ENCODE data around the gene GSE1.

The GSE1 gene

DNA sequence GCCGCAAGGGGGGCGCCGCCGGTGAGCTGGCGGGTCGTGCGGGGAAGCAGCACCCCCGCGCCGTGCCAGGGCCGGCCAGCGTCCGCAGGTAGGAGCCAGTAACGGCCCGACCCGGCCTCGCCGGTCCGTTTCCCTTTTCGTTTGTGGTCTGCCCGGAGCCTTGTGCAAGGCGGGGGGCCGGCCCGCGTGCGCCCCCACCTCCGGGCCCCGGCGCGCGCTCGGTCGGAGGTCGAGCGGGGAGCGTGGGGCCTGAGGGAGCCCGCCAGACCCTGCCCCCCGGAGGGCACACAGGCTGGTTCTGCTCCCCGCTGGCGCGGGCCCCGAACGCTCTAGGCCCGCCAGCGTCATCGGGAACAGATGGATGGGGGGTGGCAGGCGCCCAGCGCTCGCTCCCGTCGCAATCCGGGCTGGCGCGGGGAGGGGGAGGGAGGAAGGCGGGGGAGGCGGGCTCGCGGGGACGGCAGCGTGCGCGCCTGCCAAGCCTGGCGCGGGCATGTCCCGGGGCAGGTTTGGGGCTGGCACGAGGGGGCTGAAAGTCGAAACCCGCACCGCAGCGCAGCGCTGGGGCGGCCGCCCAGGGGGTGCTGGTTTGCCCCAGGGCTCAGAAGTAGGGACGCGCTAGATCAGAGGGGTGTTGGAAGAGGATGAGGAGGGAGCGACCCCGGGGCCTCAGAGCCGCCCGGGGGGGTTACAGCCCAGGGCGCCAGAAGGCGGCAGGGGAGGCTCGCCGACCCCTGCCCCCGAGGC, 1.5 kb upstream of the GSE1 start:
- DNase-seq (ENCODE audit: low spot score), result peak; percentile 89
- H3K4me3 ChIP-seq, result peak overlapping the region; percentile 87
- H3K27ac ChIP-seq, result peak overlapping the region; percentile 72 to 95
- TF ChIP-seq, protein P1, sequence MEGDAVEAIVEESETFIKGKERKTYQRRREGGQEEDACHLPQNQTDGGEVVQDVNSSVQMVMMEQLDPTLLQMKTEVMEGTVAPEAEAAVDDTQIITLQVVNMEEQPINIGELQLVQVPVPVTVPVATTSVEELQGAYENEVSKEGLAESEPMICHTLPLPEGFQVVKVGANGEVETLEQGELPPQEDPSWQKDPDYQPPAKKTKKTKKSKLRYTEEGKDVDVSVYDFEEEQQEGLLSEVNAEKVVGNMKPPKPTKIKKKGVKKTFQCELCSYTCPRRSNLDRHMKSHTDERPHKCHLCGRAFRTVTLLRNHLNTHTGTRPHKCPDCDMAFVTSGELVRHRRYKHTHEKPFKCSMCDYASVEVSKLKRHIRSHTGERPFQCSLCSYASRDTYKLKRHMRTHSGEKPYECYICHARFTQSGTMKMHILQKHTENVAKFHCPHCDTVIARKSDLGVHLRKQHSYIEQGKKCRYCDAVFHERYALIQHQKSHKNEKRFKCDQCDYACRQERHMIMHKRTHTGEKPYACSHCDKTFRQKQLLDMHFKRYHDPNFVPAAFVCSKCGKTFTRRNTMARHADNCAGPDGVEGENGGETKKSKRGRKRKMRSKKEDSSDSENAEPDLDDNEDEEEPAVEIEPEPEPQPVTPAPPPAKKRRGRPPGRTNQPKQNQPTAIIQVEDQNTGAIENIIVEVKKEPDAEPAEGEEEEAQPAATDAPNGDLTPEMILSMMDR (IDR thresholded peaks at IDR 0.05), result no peak

DNA sequence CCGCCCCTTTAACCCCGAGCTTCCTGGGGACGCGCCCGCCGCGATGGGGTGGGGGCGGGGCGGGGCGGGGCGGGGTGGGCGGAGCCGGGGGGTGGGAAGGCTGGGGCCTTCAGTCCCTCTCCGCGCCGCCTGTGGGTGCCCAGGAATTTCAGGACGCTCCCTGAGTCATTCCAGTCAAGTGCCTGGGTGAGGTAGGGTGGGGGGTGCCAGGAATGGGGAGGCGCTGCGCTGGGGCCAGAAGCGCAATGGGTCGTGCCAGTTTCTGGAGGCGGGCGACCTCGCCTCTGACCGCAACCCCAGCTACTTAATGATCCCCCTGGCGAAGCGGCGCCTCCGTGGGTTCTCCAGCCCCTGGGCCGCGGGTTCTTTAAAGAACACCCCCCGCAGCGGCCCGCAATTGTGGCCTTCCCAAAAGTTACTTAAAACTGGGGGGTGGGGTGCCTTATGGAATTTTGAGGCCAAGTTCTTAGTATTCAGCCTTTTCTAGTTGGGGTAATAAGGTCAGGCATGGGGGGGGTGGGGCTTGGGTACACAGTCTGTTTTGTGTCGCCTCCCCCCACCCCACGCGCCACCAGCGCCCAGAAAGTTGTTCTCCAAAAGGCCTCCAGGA, 826 bp upstream of the GSE1 start:
- Histone ChIP-seq H3K27ac (peak overlapping the region; percentile 72 to 95), H3K4me3 (peak overlapping the region; percentile 87)
- TF ChIP-seq, protein P1 (IDR thresholded peaks at IDR 0.05), result no peak
- DNase-seq (ENCODE audit: low spot score), result peak; percentile 82

DNA sequence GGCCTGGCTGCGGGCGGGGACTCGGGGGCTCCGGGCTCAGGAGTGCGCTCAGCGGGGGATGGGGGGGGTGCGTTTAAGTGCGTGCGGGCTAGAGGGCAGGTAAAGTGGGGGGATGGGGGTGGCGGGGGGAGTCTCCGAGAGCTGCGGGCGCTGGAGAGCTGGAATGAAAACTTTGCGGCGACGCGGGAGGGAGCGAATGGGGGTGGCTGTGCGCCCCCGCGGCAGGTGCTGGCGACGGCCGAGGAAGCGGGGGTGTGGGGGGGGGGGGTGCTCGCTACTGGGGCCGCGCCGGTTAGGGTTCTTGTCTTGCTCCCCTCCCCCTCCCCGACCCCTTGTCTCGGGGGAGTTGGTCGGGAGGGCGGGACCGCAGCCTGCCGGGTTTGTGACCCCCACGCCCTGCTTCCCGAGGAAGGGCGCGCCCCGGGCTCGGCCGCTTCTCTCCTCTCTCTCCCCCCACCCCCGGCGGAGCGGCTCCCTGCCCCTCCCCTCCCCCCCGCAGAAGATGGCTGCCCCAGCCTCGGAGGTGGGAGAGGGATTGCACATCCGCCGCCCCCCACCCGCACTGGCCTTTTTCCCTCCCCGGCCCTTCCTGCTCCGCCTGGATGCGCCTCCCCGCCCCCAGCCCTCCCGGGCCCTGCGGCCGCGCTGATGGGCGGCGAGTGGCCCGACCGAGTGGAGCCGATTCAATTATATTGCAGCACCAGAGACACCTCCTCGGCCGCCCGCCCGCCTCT, 649 bp downstream of the GSE1 start:
- DNase-seq (ENCODE audit: low spot score), result no peak
- TF ChIP-seq, protein P1 (IDR thresholded peaks at IDR 0.05), result no peak

DNA sequence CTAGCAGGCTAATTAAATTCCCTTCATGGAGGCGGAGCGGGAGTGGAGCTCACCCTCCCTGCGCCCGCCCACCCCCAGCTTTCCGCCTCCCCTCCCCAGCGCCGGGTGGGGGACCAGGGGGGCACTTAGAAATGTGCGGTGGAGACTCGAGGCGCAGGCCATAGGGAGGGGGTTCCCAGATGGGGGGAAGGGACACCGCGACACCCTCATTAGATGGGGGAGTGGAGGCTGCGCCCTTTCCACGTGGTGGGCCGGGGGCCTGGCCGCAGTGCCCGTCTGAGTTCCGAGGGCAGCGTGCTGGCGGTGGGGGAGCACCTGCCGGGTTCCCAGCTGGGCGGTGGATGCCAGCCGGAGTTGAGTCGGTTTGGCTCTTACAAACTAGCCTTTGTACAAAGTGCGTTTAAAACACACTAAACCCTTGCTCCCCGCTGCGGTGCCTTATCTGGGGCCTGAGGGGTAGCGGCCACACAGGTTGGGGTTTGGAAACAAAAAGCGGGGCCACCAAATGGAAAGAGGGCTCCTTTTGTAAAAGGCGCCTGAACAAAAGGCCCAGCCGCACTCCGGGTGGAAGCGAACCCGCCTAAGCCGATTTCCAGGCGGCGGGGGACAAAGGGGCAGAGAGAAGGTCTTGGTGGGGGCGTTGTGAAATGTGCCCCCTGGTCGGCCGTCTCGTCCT, 1.4 kb downstream of the GSE1 start:
- TF ChIP-seq, protein P1 (IDR thresholded peaks at IDR 0.05), result no peak
- Histone ChIP-seq H3K4me3 (peak overlapping the region; percentile 87), H3K27ac (peak overlapping the region; percentile 72 to 95)
- DNase-seq (ENCODE audit: low spot score), result no peak

More for the DNA sequence above, 649 bp downstream of the GSE1 start:
- Histone ChIP-seq H3K4me3 (peak overlapping the region; percentile 87), H3K27ac (peak overlapping the region; percentile 72 to 95)

DNA sequence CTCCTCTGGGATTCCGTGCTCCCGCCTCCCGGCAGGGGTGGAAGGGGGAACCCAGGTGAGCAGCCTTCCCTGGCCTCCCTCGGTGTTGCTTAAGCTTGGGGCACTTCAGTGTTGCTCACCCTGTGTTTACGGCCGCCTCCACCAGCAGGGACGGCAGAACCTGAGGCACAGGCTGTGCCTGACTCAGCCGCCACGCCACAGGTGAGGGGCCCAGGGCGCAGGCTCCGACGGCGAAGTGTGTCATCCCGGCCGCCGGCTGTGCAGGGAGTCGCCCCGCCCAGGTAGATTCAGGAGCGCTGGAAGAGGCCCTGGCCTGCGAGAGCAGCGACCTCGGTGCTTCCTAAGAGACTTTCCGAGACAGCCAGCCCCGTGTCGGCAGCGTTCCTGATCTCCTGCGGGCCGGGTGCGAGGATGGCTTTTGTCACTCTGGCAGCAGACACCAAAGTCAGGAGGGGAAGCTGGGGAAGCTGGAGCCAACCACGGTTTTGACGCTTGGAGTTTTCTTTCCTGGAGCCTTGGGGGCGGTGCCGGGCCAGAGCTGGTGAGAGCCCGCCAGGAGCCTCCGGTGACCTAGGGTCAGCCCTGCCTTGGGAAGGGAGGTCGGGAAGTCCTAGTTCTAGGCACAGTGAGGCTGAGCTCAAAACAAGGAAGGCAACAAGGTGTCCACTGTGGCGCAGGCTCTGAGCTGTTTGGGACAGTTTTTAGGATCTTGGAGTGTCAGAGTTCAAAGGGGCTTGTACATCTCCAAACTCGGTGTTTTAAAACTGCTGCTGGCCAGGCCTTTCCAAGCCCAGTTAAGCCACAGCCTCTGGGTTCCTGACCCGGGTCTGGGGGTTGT, 2.1 kb downstream of the GSE1 start:
- no peak for DNase-seq (ENCODE audit: low spot score)
- peak overlapping the region; percentile 87 for H3K4me3 ChIP-seq
- H3K27ac ChIP-seq, result peak overlapping the region in 1 of 2 donors; percentile 95
- TF ChIP-seq, protein P1 (IDR thresholded peaks at IDR 0.05), result no peak

All from coronary artery (tissue), 2 donors.